Hematopoietic multipotent progenitor cell treated with erythropoietin and hydrocortisone succinate and interleukin-3 and kit ligand, for 17 days (in vitro differentiated cells): ENCODE data around the gene PUS7L.
"Not testable (repeated sequence)": the region's sequence is repeated elsewhere in the genome, so short reads cannot be mapped to it uniquely, and the experiment has no call there.

Source experiments
- DNase-seq: peaks from one replicate; pipeline ENCODE4 v3.0.0-alpha.2; 2015; ENCODE audit warnings: low spot score

PUS7L gene

GRCh38 chr12:43758728-43759563 is at the start of gene PUS7L, which contains the start of gene IRAK4:
PUS7L (minus strand) TSS chr12:43758790; CDS start chr12:43755245, 3,545 bp downstream.
IRAK4 (plus strand) TSS chr12:43758951; CDS start chr12:43768112, 9,161 bp downstream.
- DNase-seq = peak; percentile 97

- DNase-seq = no peak
Observed at GRCh38 chr12:43807386-43807785, 48.8 kb upstream of the PUS7L start.

GRCh38 chr12:43806737-43807072 is 48.1 kb upstream of the PUS7L start:
- no peak for DNase-seq

- DNase-seq = peak; percentile 74
Observed at GRCh38 chr12:43805860-43806736, 47.5 kb upstream of the PUS7L start, which contains the start of gene TWF1. TWF1 (minus strand) TSS chr12:43806317; CDS start chr12:43806245, 72 bp downstream.

- no peak for DNase-seq
Observed at GRCh38 chr12:43805149-43805859, 46.7 kb upstream of the PUS7L start.

DNA sequence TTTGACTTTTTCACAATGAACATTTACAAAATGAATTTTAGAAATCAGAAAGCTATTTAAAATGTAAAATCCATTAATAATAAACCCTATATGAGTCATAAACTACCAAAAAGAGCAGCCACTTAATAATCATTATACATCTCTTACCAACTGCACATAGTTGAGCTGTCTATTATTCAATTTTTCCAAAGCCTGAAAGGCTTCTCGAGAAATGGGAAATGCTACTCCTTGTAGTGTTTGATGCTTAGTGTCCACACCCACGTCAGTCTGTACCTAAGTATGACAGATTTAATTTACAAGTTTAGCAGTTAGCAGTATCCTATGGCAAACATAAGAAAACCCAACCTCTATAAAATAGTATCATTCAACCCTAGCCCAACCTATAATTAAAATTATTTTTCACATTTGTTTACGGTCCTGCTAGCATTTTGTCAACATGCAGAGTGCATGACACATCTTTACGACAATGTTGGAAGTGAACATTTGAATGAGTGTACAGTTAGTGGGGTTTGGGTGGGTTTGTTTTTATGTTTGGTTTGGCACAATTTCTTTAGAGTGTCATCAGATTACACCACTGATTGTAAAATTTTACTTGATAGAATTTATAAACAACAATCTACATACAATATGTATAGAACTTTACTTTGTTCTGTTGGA is 39.1 kb upstream of the PUS7L start:
- DNase-seq = no peak

GRCh38 chr12:43795716-43796280 is 37.2 kb upstream of the PUS7L start:
- no peak for DNase-seq

DNA sequence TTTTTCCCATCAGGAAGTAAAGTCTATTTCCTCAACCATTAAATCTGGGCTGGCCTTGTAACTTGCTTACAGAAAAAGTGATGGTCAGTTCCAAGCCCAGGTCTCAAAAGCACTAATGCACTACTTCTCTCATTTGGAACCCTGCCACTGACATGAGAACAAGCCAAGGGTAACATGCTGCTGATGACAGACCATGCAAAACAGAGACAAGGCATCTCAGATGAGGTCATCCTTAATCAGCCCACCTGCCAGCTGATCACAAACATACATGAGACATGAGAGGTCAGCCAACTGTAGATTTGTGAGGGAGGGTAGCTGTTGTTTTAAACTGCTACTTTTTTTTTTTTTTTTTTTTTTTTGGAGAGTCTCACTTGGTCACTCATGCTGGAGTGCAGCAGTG is 31.4 kb upstream of the PUS7L start:
- no peak for DNase-seq

GRCh38 chr12:43786899-43787693 is 28.5 kb upstream of the PUS7L start:
- DNase-seq = no peak

- DNase-seq = peak; percentile 44
Observed at GRCh38 chr12:43776498-43776897, 17.9 kb upstream of the PUS7L start.

DNA sequence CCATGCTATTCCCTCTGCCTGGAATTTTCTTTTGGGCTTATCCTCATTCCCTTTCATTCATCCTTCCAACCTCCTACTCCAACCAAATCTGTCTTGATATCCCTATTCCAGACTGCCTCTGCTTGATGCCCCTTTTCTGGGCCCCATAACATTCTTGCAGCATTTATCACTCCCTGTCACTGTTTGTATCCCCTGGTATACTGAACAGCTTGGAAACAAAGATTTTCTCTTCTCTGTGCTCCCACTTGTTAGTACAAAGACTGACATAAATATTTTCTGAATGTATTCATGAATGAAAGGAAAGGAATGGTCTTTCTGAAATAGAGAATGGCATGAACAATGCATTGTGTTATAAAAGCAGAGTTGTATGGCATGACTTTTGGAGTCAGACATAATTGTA is 7.7 kb upstream of the PUS7L start:
- no peak for DNase-seq

- DNase-seq = no peak
Observed at GRCh38 chr12:43764528-43764927, 5.9 kb upstream of the PUS7L start.

- DNase-seq = no peak
Observed at GRCh38 chr12:43763769-43764168, 5.2 kb upstream of the PUS7L start.

DNA sequence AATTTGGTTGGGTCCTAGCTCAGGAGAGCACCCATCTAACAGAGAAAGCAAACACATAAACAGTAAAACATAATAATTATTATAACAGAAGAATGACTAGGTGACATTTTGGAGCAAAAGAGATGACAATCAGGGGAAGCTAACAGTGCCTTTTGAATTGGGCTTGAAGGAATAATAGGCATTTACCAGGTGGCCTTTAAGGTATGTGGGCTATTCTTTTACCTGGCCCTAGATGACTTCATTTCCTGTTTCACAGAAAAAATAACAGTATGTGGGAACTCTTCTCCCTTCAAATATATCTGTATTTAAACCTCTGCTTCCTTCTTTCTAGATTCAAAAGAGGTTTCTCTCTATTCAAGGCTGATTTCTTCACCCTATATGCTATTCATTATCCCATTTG is 4.0 kb upstream of the PUS7L start:
- no peak for DNase-seq

GRCh38 chr12:43761500-43761899 is 2.9 kb upstream of the PUS7L start:
- DNase-seq = no peak

GRCh38 chr12:43760396-43760795 is 1.8 kb upstream of the PUS7L start:
- no peak for DNase-seq

DNA sequence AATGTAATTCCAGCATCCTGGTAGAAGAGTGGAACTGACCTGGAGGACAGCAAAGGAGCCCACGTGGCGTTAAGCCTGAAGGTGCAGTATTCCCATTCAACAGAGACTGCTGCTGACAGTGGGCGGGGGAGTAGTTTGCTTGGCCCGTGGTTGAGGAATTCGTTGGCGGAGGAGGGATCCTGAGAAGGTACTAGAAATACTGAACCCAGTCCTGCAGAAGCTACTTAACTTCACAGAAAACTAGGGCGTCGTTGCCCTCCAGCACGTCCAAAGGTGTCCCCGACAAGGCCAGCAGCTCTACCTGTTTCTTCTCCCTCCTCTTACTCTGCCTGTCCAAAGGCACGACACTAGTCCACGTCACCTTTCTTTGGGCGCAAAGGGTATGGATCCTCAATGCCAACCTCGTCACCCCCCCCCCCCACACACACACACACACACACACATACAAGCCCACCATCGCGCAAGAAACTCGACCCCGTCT is 303 bp downstream of the PUS7L start:
- no peak for DNase-seq

GRCh38 chr12:43754015-43754414 is 4.6 kb downstream of the PUS7L start:
- no peak for DNase-seq

DNA sequence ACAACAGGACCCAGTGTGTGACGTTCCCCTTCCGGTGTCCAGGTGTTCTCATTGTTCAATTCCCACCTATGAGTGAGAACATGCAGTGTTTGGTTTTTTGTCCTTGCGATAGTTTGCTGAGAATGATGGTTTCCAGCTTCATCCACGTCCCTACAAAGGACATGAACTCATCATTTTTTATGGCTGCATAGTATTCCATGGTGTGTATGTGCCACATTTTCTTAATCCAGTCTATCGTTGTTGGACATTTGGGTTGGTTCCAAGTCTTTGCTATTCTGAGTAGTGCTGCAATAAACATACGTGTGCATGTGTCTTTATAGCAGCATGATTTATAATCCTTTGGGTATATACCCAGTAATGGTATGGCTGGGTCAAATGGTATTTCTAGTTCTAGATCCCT is 7.2 kb downstream of the PUS7L start:
- DNase-seq = not testable (repeated sequence)

DNA sequence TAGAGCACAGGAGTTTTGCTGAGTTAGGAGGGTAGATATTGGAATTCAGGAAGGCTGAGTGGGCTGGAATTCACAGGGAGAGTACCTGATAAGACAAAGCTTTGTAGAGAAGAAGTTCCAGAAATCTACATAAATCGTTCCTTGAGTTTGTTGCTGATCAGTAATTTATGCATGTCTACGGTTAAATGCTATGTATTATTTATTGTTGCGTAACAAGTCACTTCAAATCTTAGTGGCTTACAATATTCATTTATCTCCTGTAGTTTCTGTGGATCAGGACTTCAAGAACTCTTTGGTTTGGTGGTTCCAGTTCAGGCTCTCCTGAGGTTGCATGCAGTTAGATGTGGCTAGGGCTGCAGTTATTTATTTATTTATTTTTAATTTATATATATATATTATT is 7.8 kb downstream of the PUS7L start:
- no peak for DNase-seq
